Activated CD8-positive, alpha-beta memory T cell treated with anti-CD3 and anti-CD28 coated beads, Interleukin-2, amount 50 U/mL, for 48 hours (primary cell): Measurements from ENCODE around the gene UST.

Source experiments
- DNase-seq: peaks from one replicate; pipeline ENCODE4 v3.0.0-alpha.2; 2020

Gene UST

GRCh38 chr6:149074832-149075258 lies 328.0 kb downstream of the UST start:
- no peak for DNase-seq

DNA sequence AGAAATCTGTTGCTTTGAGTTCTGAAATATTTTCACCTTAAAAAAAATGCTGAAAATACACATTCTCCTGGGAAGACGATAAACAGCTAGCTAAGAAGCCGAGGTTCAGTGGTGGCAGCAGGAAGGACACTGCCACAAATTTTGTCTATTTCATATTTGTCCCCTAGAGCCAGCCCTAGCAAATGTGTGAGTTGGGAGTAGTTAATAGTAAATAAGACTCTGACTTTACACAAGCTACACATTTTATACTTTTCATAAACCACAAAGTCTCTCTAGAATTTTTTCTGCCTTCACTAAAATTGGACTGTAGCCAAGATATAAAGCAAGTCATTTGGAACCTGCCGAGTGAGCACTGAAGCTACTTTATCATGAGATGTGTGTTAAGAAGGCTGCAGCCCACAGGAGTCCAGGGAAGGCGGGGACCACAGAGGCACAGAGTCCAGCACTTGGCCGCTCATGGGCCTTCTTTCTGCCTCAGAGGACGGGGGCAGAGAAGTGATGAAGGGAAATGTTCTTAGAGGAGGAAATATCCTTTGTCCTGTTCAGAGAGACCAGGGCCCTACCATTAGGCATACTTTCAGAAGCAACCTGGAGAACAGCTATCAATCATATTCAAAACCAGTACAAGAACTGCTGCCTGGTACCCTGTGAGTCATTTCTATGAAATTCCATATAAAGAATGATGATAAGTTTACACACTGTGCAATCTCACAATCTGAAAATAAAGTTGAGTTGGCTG lies 329.0 kb downstream of the UST start:
- no peak for DNase-seq

DNA sequence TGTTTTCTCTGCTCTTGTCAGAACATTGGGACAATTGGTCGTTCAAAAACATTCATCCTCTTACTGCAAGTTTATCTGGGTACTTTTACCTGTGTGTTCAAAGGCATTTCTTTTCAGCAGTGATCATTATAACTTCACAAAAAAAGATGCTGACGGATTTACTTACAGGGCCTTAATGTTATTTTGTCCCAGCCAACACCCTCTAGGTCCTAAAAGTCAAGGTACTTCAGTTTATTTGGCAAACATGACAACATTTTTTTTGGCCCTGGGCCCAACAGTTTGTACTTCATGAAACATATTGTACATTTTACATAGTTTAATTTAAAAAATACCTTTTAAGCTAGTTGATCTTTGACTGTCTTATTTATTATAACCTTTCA lies 329.5 kb downstream of the UST start:
- DNase-seq, result no peak

DNA sequence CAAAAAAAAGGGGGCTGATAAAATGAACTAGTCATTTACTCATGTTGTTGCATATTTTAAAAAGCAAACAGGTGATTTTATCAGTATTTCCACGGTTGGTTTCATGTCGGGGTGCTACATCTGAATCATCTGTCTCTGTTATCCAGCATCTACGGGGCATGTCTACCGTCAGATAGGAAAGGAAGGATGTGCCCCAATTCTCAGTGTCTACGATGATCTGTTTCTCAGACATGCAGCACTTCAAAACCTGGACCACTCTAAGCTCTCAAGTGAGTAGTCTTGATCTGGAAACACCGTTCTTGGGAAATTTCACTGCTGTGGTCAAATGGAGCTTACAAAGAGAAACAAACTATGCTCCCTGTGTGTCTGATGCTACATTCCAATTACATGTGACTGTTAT lies 330.4 kb downstream of the UST start:
- no peak for DNase-seq

- no peak for DNase-seq
Measured at GRCh38 chr6:149078211-149078782, 331.5 kb downstream of the UST start.

DNA sequence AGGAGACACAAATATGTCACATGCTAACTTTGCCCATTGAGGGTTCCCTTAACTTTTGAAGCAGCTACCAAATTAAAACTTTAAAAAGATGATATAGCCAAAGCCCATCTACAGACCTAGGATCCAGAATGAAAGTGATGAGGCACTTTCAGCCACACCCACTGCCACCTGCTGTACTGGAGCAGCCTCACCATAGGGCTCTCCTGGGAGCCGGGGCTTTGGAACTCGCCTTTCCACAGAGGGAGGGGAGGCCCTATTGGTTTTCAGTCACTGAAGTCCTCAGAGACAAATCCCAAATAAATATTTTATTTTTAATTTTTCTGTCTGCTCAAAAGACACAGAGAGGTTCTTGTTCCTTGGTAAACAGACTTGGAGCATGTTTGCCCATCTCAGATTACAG lies 332.6 kb downstream of the UST start:
- DNase-seq, result no peak

- DNase-seq, result no peak
Measured at GRCh38 chr6:149079911-149080491, 333.2 kb downstream of the UST start.

- DNase-seq, result no peak
Measured at GRCh38 chr6:149080511-149080910, 333.7 kb downstream of the UST start.

DNA sequence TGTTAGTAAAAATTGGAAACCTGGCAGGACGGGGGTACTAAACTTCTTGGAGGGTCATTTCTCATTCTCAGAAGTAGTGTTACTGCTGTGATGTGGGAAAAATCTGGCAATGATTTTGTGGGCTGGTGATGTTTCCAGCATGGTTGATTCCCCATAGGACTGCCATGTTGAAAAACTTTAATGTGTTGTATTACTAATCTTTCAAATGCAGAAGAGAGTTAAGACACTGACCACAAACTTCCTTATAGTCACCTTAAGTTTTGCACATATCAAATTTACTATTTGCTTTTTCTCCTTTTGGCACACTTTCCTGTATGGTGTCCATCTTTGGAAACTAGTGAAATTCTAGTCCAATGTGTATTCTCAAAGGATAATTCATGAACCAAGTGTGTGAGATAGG lies 334.5 kb downstream of the UST start:
- DNase-seq, result no peak

DNA sequence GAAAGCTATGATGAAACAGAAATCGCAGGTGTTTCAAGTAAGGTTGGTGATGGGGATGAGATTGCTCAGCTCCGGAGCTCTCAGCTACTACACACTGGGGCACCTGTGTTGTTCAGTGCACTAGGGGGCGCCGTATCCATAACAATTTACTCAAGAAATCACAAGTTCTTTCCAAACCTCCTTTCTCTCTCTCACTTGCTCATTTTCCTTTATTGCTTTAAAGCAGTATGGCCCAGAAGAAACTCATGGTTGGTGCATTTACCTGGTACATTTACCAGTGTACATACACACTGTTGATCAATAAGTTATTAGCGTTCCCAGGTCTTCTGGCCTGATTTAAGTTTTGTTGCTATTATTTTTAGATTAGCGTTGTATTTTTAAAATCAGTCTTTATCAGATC lies 335.5 kb downstream of the UST start:
- DNase-seq, result peak; percentile 86

DNA sequence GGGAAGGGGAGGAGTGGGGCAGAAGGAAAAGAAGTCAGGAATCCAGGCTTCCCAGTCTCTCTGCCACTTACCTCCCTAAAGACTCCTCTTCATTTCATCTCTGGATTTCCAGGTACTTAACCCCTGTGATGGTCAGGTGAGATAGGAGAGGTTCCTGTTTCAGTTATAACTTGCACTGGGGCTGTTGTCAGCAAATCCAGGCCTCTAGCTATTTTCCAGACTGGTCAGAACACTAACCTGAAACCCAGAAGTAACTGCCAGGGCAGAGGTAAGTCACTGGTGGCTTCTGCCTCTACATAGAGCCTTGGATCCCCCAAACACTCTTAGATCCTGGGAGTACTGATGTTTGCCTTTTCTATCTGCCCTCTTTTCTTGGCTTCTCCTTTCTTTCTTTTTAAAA lies 337.2 kb downstream of the UST start:
- no peak for DNase-seq

- DNase-seq, result no peak
Measured at GRCh38 chr6:149084808-149085556, 338.2 kb downstream of the UST start.

GRCh38 chr6:149085557-149085938 lies 338.7 kb downstream of the UST start:
- no peak for DNase-seq

DNA sequence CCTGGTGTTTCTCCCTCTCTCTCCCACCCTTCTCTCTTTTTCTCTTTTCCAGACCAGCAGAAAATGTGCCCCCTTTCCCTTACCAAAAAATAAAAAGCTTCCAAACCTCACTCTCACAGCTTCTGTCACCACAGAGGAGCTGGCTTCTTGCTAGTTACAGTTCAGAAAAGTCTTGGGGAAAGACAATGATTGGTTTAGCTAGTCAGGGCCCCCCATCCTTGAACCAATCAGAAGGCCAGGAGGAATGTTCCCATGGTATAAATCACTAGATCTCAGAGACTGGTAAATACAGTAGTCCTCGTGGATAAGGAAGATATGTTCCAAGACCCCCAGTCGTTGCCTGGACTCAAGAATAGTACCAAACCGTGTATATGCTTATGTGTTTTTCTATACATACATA lies 339.5 kb downstream of the UST start:
- no peak for DNase-seq

DNA sequence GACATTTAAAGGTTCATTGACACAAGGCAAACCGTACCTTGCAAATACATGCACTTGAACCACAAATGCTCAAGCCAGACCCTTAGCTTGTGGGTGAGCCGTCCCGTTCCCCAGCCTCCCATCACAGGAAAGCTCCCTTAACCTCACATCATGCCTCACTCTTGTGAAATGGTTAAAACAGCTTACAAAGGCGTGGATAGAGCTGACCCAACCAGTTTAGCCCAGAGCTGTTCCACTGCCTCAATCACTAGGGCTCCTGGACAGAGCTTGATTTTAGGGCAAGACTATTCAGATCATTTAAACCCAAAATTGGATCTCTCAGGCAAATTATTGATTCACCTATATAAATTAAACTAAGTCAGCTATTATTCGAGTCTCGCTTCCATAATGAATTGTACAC lies 341.1 kb downstream of the UST start:
- DNase-seq, result no peak

DNA sequence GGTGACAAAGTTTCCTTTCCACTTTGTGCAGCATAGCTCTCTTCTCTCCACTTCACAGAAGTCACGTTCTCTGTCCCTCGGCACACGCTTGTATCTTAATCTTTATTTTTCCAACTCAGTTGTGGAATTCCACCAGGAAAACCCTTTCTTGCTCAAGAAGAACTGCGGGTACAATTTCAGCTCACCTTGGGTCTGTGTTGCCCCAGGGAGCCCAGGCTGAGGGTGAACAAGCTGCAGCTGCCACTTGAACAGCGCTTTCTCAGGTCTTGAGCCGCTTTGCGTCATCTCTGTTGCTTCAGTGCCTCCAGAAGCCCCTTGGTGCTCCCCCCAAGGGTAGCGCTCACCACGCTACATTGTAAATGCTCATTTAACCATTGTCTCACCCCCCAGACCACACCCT lies 341.5 kb downstream of the UST start:
- no peak for DNase-seq

DNA sequence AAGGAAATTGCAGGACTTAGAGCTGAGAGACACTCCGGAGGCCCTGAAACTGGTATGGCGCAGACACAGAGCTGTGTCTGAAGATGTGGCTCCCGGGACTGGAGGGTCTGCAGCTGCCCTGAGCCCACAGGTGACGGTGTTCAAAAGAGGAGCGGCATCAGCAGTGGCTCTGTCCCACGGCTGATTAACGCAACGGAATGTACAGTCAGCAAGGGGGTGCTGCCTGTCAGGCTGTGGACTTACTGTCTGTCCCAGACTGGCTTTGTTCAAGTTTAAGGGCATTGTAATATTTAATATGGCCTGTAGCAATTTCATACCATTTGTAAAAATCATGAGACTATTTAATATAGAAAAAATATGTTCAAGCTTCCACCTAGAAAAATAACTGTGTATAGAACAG lies 342.7 kb downstream of the UST start:
- no peak for DNase-seq

- DNase-seq, result no peak
Measured at GRCh38 chr6:149090937-149091336, 344.1 kb downstream of the UST start.

- DNase-seq, result no peak
Measured at GRCh38 chr6:149093643-149094042, 346.8 kb downstream of the UST start.

GRCh38 chr6:149094156-149094555 lies 347.3 kb downstream of the UST start:
- no peak for DNase-seq

DNA sequence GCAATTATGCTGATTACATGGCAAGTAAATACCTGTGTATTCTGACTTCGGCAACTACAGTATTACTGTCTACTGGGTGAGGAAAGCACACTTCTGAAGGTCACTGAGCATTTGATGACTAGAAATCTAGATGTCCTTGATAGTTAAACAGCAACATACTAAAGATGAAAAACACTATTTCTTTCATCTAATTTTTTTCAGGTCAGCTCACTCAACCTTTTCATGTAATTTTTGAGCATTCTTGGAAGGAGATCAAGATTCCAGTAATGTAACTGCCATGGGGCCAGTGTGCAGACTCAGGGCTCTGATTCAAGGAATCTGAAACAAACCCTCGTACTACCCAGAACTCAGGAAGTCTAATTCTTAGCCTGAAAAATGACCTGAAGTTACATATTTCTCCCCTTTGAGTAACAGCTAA lies 348.1 kb downstream of the UST start:
- no peak for DNase-seq

DNA sequence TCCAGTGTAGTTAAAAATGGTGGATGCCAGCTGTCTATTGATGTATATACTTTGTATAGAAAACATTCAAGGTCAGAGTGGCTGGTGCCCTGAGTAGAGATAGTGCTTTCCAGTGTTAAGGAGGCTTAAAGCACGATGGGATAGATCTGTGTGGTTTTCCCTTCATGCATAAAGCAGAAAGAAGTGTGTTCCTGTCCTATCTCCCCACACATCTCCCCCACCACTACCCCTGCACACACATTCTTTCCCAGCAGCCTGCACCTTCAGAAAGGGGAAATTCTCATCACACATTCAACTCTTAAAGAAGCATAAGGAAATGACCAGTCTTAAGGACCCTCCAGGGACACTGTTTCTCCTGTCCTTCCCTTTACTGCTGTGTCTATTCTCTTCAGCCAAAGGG lies 349.0 kb downstream of the UST start:
- no peak for DNase-seq

DNA sequence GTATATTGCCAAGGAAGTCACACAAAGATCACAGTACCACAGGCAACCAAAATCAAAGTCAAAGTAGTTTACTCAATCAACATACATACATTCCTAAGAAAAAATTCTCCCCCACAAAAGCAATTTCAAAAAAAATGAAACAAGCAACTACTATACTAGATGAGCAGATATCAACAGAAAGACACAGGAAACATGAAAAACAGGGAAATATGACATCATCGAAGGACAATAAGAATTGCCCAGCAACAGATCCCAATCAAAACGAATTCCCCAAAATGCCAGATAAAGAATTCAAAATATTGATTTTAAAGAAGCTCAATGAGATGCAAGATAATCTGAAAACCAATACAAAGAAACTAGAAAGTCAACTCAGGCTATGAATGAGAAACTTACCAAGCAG lies 351.0 kb downstream of the UST start:
- DNase-seq, result no peak

- no peak for DNase-seq
Measured at GRCh38 chr6:149098700-149099276, 352.0 kb downstream of the UST start.
